NT2/D1 (cell line): ENCODE results near the gene PHOSPHO2.

Experiments
- SUZ12 ChIP-seq: IDR thresholded peaks from 2 replicates; pipeline ENCODE4 v1.6.1; 2011; ENCODE audit not compliant: insufficient read length, insufficient read depth; ENCODE audit errors: extremely low read depth
- YY1 ChIP-seq: IDR thresholded peaks from 2 replicates; pipeline ENCODE4 v1.6.1; 2011; ENCODE audit not compliant: insufficient read length, insufficient read depth
- ZNF274 ChIP-seq: IDR thresholded peaks from 2 replicates; pipeline ENCODE4 v1.6.1; 2011; ENCODE audit warnings: mild to moderate bottlenecking, low read depth, low read length

DNA sequence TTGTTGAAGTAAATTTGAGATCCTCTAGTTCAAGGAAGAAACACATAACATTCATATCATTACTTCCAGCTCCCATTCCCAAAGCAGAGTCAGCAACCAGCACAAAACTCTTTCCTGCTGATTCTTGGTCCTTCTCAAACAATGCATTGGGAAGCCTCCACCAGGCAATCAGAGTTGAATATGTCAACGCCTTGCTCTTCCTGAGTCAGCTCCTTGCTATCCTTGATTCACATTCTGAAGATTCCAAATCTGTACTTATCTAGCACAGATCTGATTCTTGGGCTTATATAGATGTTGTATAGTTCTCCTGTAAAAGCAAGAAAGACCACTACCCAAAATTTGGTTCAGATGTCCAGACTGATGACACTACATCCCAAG, 29.7 kb upstream of the PHOSPHO2 start:
- TF ChIP-seq YY1: no peak
- TF ChIP-seq SUZ12: no peak
- TF ChIP-seq ZNF274: no peak
